HG02943 (cell line): ENCODE measurements around the gene HLA-DRB1.
"Not testable (repeated sequence)": the region's sequence is repeated elsewhere in the genome, so short reads cannot be mapped to it uniquely, and the experiment has no call there.

ENCODE experiments used
- ATAC-seq: cut with Tn5 transposase; IDR thresholded peaks from one replicate; pipeline ENCODE4 v1.9.1; 2021; ENCODE audit warnings: mild to moderate bottlenecking, low read depth, moderate library complexity; ENCODE audit not compliant: unreplicated experiment

The HLA-DRB1 gene

GRCh38 chr6:32565511-32565910, 24.1 kb downstream of the HLA-DRB1 start:
- no peak for ATAC-seq

GRCh38 chr6:32562940-32563339, 26.7 kb downstream of the HLA-DRB1 start:
- no peak for ATAC-seq

GRCh38 chr6:32559747-32560146, 29.9 kb downstream of the HLA-DRB1 start:
- no peak for ATAC-seq

- ATAC-seq, result no peak
These were observed 31.1 kb downstream of the HLA-DRB1 start for GRCh38 chr6:32558426-32559057.

GRCh38 chr6:32554116-32554965, 35.3 kb downstream of the HLA-DRB1 start:
- no peak for ATAC-seq

- ATAC-seq, result no peak
These were observed 36.5 kb downstream of the HLA-DRB1 start for GRCh38 chr6:32553037-32553742.

- ATAC-seq, result no peak
These were observed 38.2 kb downstream of the HLA-DRB1 start for GRCh38 chr6:32551410-32551809.

- no peak for ATAC-seq
These were observed 49.8 kb downstream of the HLA-DRB1 start for GRCh38 chr6:32539839-32540238.

GRCh38 chr6:32530431-32530793, 59.2 kb downstream of the HLA-DRB1 start:
- not testable (repeated sequence) for ATAC-seq

GRCh38 chr6:32529697-32530430, 59.8 kb downstream of the HLA-DRB1 start, which contains the start of gene HLA-DRB5:
TSS of gene HLA-DRB5 (minus strand) at chr6:32530287. CDS start at chr6:32530224, 63 bp downstream.
- no peak for ATAC-seq
